GM20000 (cell line): Measurements from ENCODE around the gene STX4.

Experiments
- DNase-seq: peaks from one replicate; pipeline ENCODE4 v3.0.0; 2012; ENCODE audit warnings: low spot score
- CTCF ChIP-seq: IDR thresholded peaks from 2 replicates; pipeline ENCODE4 v1.5.1; 2012; ENCODE audit warnings: mild to moderate bottlenecking, control low read depth; ENCODE audit errors: extremely low read depth, missing control alignments

The STX4 gene

GRCh38 chr16:31079342-31079944 lies 46.1 kb downstream of the STX4 start:
- DNase-seq, result no peak
- TF ChIP-seq CTCF, result no peak

- no peak for DNase-seq
- TF ChIP-seq CTCF, result no peak
These were observed 46.8 kb downstream of the STX4 start for GRCh38 chr16:31080035-31080629.

- no peak for DNase-seq
- TF ChIP-seq CTCF, result no peak
These were observed 47.5 kb downstream of the STX4 start for GRCh38 chr16:31080756-31081419.

- TF ChIP-seq CTCF, result no peak
- no peak for DNase-seq
These were observed 48.3 kb downstream of the STX4 start for GRCh38 chr16:31081428-31082351.

- no peak for DNase-seq
- TF ChIP-seq CTCF, result no peak
These were observed 49.1 kb downstream of the STX4 start for GRCh38 chr16:31082368-31083045.

GRCh38 chr16:31083081-31083480 lies 49.7 kb downstream of the STX4 start:
- no peak for TF ChIP-seq CTCF
- DNase-seq, result no peak
